Erythroblast (primary cell): ENCODE data around the gene MMP1.

Source experiments
- GATA1 ChIP-seq: IDR thresholded peaks from 2 replicates; pipeline ENCODE4 v1.6.1; 2011; ENCODE audit warnings: low read depth, mild to moderate bottlenecking, control low read depth, low read length, moderate library complexity
- POLR2A ChIP-seq: IDR thresholded peaks from 2 replicates; pipeline ENCODE4 v1.6.1; 2011; ENCODE audit warnings: mild to moderate bottlenecking, low read length

- no peak for TF ChIP-seq POLR2A
- TF ChIP-seq GATA1: no peak
Observed at GRCh38 chr11:102784380-102784779, 13.6 kb downstream of the MMP1 start.
